Measurements from ENCODE around the gene ZNF365.

ZNF365 gene

GRCh38 chr10:62426086-62426485 is 51.9 kb downstream of the ZNF365 start:
- DNase-seq, result no peak

- DNase-seq, result no peak
These were observed 52.4 kb downstream of the ZNF365 start for GRCh38 chr10:62426600-62426999.

DNA sequence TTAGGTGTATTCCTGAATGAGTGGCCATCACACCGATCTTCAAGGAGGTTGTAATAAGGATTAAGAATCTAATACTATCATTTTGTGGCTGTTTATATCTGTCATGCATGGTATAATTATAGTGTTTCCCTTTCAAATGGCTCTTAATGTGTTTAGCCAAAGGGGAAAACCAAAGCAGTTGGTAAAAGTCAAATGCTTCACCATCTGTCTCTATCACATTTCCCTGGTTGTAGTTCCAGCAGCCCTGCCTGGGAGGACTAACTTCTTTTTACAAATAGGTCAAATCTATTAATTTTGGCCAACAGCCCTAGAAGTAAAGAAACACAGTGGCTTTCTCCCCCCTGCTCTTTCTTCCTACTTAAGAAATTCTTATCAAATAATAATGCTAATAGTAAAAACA is 56.7 kb downstream of the ZNF365 start:
- no peak for DNase-seq

DNA sequence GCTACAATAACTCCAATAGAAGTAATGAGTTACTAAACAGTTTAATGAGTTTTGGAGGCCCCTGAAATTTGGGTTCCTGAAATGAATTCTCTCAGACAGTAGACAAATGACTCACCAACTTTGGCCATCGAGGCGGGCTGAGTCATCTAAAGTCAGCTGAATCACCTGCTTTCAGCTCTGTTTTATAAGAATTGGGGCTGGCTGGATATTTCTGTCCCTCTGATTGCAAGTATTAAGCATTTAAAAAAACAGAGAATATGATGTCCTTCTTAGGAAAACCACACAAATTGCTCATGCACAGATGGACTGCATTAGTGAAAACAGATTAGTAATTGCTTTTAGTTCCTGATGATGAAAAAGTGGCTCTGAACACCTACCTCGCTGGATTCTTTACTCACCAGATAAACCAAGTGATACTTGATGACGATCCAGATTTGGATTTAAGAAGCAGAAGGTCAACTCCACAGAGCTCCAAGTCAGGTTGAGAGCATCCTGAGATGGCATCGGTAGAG is 59.1 kb downstream of the ZNF365 start:
- DNase-seq, result no peak

GRCh38 chr10:62433901-62434300 is 59.7 kb downstream of the ZNF365 start:
- no peak for DNase-seq

GRCh38 chr10:62437696-62438095 is 63.5 kb downstream of the ZNF365 start:
- no peak for DNase-seq

- DNase-seq, result no peak
These were observed 67.8 kb downstream of the ZNF365 start for GRCh38 chr10:62442006-62442405.

DNA sequence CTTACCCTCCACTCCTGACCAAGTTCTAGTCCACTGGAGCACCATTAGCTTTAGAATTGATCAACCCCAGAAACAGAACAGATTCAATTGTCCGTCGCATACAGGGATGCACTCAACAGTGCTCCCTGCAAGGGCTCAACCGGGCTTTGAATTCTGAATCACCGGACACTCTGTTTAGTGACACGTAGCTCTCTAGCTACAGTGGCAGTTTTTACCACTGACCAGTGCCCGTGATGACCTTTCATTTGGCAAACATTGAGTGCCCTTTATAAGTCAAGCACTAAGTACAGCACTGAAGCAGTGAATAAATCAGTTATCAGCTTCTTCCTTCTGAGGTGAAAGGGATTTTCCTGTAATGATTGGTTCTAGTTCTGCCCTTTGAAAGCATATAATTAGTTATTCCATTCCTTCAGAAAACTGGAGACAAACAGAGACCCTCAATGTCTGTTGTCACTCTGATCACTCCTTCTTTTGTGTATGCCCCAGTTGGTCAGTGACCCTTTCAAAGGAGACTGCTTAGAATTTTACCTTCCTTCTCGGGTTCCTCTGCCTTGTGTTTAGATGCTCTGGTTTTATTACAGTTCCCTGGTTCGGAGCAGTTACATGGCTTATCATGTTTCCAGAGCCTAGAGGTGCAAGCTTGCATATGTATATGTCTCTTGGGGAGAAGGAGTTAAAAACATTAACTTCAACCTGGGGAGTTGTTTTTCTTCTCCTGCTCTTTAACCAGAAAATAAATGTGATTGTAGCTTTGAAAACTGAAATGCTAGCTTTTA is 68.9 kb downstream of the ZNF365 start:
- no peak for DNase-seq

- peak; percentile 10 for DNase-seq
These were observed 69.7 kb downstream of the ZNF365 start for GRCh38 chr10:62443866-62444265.

DNA sequence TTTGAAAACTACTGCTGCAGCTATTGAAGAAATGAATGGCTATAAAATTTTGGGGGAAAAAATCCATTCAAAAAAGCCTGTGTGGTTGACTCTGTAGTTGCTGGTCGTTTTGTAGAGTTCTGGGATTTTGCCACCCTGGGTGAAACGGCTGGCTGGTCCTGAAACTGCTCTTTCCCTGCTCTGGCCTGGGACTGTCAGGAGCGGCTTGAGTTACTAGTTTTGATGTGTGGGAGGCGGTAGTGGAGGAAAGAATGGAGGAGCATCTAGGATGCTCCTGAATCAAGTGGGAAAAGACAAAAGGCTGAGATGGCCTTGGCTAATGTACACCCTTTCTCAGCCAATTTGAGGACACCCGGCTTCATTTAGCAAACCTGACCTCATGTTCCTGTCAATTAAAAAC is 72.5 kb downstream of the ZNF365 start:
- DNase-seq, result no peak

- DNase-seq, result no peak
These were observed 76.9 kb downstream of the ZNF365 start for GRCh38 chr10:62450912-62451610.

DNA sequence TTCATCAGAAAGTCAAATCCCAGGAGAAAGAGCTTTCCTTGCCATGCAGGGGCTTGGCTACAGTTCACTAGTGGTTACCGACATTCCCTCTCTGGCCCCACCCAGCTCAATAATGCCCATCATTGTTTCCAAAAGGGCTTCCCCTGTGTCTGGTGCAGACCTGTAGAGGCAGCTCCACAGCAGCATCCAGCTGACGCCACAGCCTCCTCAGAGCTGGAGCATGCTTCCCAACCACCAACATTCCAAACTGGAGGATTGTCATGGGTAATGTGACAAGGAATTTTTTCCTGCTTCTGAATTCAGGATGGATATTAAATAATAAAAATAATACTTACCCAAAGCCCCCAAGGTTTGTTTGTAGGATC is 77.4 kb downstream of the ZNF365 start:
- no peak for DNase-seq
